Neuronal stem cell (in vitro differentiated cells): ENCODE measurements around the gene NPC2.
A peak's percentile ranks its signal among the peaks of the same experiment; 100 is the strongest.

ENCODE experiments used
- DNase-seq: peaks from one replicate; pipeline ENCODE4 v3.0.0-alpha.2; 2013; ENCODE audit warnings: low spot score
- H2AFZ ChIP-seq: one replicate; pipeline ENCODE4 v1.6.1; 2013; ENCODE audit warnings: mild to moderate bottlenecking, low read length, inconsistent platforms
- H2AK5ac ChIP-seq: 2 replicates; pipeline ENCODE4 v1.6.1; 2013; ENCODE audit warnings: low read depth, mild to moderate bottlenecking, inconsistent platforms, low read length, moderate library complexity, mixed read lengths
- H2BK120ac ChIP-seq: 2 replicates; pipeline ENCODE4 v1.6.1; 2013; ENCODE audit warnings: low read depth, mild to moderate bottlenecking, inconsistent platforms, low read length, moderate library complexity, mixed read lengths
- H2BK12ac ChIP-seq: one replicate; pipeline ENCODE4 v1.6.1; 2013; ENCODE audit warnings: low read length, inconsistent platforms
- H2BK15ac ChIP-seq: 2 replicates; pipeline ENCODE4 v1.6.1; 2013; ENCODE audit warnings: mild to moderate bottlenecking, low read length, inconsistent platforms, mixed read lengths
- H2BK5ac ChIP-seq: one replicate; pipeline ENCODE4 v1.6.1; 2013; ENCODE audit warnings: inconsistent platforms, mild to moderate bottlenecking, low read length, moderate library complexity
- H3K14ac ChIP-seq: one replicate; pipeline ENCODE4 v1.6.1; 2013; ENCODE audit warnings: low read length, inconsistent platforms
- H3K18ac ChIP-seq: 2 replicates; pipeline ENCODE4 v1.6.1; 2013; ENCODE audit warnings: low read length, inconsistent platforms
- H3K23ac ChIP-seq: 2 replicates; pipeline ENCODE4 v1.6.1; 2013; ENCODE audit warnings: low read depth, mild to moderate bottlenecking, mixed read lengths, low read length, inconsistent platforms; ENCODE audit not compliant: poor library complexity
- H3K27ac ChIP-seq: replicated peaks from 3 replicates; pipeline ENCODE4 v1.5.1; 2013; ENCODE audit warnings: low read length, inconsistent platforms
- H3K27me3 ChIP-seq, 3 experiments: 2 replicates each; pipeline ENCODE4 v1.6.1; 2013; ENCODE audit warnings: low read length in 3 of 3, mild to moderate bottlenecking in 2 of 3, inconsistent platforms in 1 of 3, low read depth in 1 of 3, mixed read lengths in 1 of 3, moderate library complexity in 1 of 3; ENCODE audit not compliant: control insufficient read depth in 3 of 3, insufficient read depth in 3 of 3
- H3K36me3 ChIP-seq, 2 donors: replicated peaks in 1 of 2; 2 replicates each; pipeline ENCODE4 v1.6.1; 2013; ENCODE audit warnings: low read length in 2 of 2; ENCODE audit not compliant: control insufficient read depth in 2 of 2, insufficient read depth in 2 of 2
- H3K4ac ChIP-seq: 2 replicates; pipeline ENCODE4 v1.6.1; 2013; ENCODE audit warnings: inconsistent platforms, mild to moderate bottlenecking, low read length, moderate library complexity
- H3K4me1 ChIP-seq, 2 donors: 1 replicate in 1 of 2; 2 replicates in 1 of 2; pipeline ENCODE4 v1.6.1; 2013; ENCODE audit warnings: low read length in 2 of 2, low read depth in 1 of 2; ENCODE audit not compliant: control insufficient read depth in 2 of 2, insufficient read depth in 1 of 2
- H3K4me2 ChIP-seq: one replicate; pipeline ENCODE4 v1.6.1; 2013; ENCODE audit warnings: mild to moderate bottlenecking, low read length, inconsistent platforms; ENCODE audit not compliant: insufficient read depth, poor library complexity, severe bottlenecking
- H3K4me3 ChIP-seq, 2 donors: 2 replicates each; pipeline ENCODE4 v1.5.1; 2013; ENCODE audit warnings: low read length in 2 of 2, mild to moderate bottlenecking in 2 of 2, inconsistent platforms in 1 of 2, moderate library complexity in 1 of 2
- H3K79me1 ChIP-seq: one replicate; pipeline ENCODE4 v1.6.1; 2013; ENCODE audit warnings: low read depth, mild to moderate bottlenecking, inconsistent platforms, low read length, moderate library complexity
- H3K9ac ChIP-seq: one replicate; pipeline ENCODE4 v1.6.1; 2013; ENCODE audit warnings: mild to moderate bottlenecking, low read depth, low read length, inconsistent platforms; ENCODE audit not compliant: poor library complexity
- H3K9me3 ChIP-seq, 2 donors: replicated peaks in 1 of 2; 2 replicates each; pipeline versions ENCODE3 to v1.6.1; 2013; ENCODE audit warnings: low read length in 2 of 2, mild to moderate bottlenecking in 2 of 2, inconsistent platforms in 1 of 2, low read depth in 1 of 2, mixed read lengths in 1 of 2, moderate library complexity in 1 of 2; ENCODE audit not compliant: control insufficient read depth in 2 of 2, insufficient read depth in 1 of 2
- H4K8ac ChIP-seq: one replicate; pipeline ENCODE4 v1.6.1; 2013; ENCODE audit warnings: low read depth, mild to moderate bottlenecking, inconsistent platforms, low read length, moderate library complexity
- H4K91ac ChIP-seq: one replicate; pipeline ENCODE4 v1.6.1; 2013; ENCODE audit warnings: low read length, low read depth, mild to moderate bottlenecking, inconsistent platforms; ENCODE audit not compliant: poor library complexity
- WGBS, 2 donors: extraction: QIAGEN DNeasy Blood & Tissue Kit; methylation state at CpG; one replicate each; pipeline ENCODE4 v1.1.7; 2013; ENCODE audit warnings: missing lambda C conversion rate in 2 of 2, mixed read lengths in 1 of 2; ENCODE audit not compliant: insufficient read length in 2 of 2, insufficient replicate concordance in 1 of 2; ENCODE audit errors: extremely low coverage in 2 of 2; 5-methylcytosine and 5-hydroxymethylcytosine counted together

NPC2 gene

DNA sequence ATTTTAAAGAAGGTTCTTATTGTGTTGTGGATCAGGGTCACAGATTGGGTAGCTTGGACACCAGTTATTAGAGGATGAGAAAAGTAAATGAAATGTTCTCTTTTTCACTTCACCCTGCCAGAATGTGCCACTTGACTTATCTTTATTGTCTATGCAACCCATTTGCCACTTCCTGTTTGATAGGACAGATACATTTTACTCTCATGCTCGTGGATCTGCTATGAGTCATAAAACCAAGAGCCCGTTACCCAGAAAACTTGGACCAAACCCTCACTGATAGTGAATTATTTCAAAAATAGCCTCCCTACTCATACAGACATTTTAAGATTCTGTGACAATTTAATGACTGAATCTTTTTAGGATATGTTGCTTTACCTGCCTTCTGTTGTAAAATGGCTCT, 2.3 kb upstream of the NPC2 start:
- no peak overlapping the region for H4K91ac ChIP-seq
- H3K4me2 ChIP-seq = no peak overlapping the region
- H3K14ac ChIP-seq = no peak overlapping the region
- H2BK12ac ChIP-seq = no peak overlapping the region
- H3K79me1 ChIP-seq = peaks cover 6% of the 10 kb centered on the region
- H3K9ac ChIP-seq = no peak overlapping the region
- H2BK5ac ChIP-seq = no peak overlapping the region
- H3K4ac ChIP-seq = no peak overlapping the region
- no peak overlapping the region for H3K18ac ChIP-seq
- no peak overlapping the region for H3K4me3 ChIP-seq
- no peaks in the 10 kb centered on the region for H3K9me3 ChIP-seq
- H2BK120ac ChIP-seq = no peak overlapping the region
- no peak overlapping the region for H2AFZ ChIP-seq
- no peak overlapping the region for H3K27ac ChIP-seq
- no peak for DNase-seq
- no peak overlapping the region for H2AK5ac ChIP-seq
- H3K23ac ChIP-seq = no peak overlapping the region
- H4K8ac ChIP-seq = no peak overlapping the region
- H3K27me3 ChIP-seq = no peaks in the 10 kb centered on the region
- H2BK15ac ChIP-seq = no peak overlapping the region
- WGBS, 2 donors = no CpG with 5 or more reads among the region's 2 CpGs
- peaks cover 9 to 24% of the 10 kb centered on the region in 2 donors for H3K36me3 ChIP-seq
- peaks cover 8% of the 10 kb centered on the region in 2 donors for H3K4me1 ChIP-seq

DNA sequence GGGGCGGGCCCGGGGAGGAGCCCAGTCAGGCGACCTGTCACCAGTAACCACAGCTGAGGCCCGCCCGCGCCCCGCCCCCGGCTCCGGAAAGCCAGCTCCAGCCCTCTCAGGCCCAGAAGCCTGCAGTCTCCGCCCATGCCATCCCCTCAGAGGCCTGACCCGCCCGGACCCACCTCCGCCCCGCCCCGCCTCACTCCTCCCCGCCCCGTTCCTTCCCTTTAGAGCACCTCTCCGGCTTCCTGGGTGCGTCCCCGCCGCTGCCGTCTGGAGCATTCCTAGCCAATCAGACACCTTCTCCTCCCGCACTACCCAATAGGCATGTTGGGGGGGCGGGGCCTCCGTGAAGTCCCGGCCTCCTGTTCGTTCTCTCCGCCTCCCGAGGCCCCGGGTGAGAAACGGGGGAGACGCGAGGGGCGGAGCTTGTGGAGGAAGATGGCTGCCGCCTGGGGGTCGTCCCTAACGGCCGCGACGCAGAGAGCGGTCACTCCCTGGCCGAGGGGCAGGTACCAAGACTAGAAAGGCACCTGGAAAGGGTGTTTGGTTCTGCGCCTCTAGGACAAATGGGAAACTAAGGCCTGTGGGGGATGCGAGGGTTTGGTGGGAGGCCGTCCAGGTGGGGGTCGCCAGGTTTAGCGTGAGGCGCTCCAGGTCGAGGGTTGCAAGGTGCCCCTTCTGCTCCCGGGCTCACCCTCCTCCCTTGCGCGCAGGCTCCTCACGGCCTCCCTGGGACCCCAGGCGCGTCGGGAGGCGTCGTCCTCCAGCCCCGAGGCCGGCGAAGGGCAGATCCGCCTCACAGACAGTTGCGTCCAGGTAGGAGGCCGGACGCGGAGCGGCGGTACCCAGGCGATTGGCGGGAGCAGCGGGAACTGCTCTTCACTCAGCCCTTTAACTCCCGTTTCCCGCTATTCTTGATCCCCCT, 497 bp upstream of the NPC2 start, which contains the start of gene ISCA2:
Gene ISCA2 (plus strand): TSS at position 423 of the 919 bp plus-strand sequence. CDS start 10 bp downstream, at position 433.
- Histone ChIP-seq H3K27me3 (no peaks in the 10 kb centered on the region), H3K4me3 (peak within 1 kb of the TSS; percentile 83 to 97), H3K4me2 (peak within 1 kb of the TSS; percentile 75), H4K91ac (no peak within 1 kb of the TSS), H2AFZ (peak within 1 kb of the TSS; percentile 98), H4K8ac (no peak within 1 kb of the TSS), H2BK12ac (no peak within 1 kb of the TSS), H3K4me1 (peaks cover 5 to 8% of the 10 kb centered on the region in 2 donors), H3K27ac (peak within 1 kb of the TSS; percentile 93), H3K18ac (peak within 1 kb of the TSS; percentile 99), H3K36me3 (peaks cover 9 to 24% of the 10 kb centered on the region in 2 donors), H3K9ac (peak within 1 kb of the TSS; percentile 100), H3K14ac (peak within 1 kb of the TSS; percentile 85), H3K23ac (peak within 1 kb of the TSS; percentile 97), H2BK5ac (peak within 1 kb of the TSS; percentile 96), H2BK15ac (peak within 1 kb of the TSS; percentile 91), H3K79me1 (peaks cover 6% of the 10 kb centered on the region), H3K4ac (no peak within 1 kb of the TSS), H2AK5ac (peak within 1 kb of the TSS; percentile 70), H3K9me3 (no peaks in the 10 kb centered on the region), H2BK120ac (peak within 1 kb of the TSS; percentile 75)
- WGBS, 2 donors = no CpG with 5 or more reads among the region's 73 CpGs
- peak; percentile 100 for DNase-seq

DNA sequence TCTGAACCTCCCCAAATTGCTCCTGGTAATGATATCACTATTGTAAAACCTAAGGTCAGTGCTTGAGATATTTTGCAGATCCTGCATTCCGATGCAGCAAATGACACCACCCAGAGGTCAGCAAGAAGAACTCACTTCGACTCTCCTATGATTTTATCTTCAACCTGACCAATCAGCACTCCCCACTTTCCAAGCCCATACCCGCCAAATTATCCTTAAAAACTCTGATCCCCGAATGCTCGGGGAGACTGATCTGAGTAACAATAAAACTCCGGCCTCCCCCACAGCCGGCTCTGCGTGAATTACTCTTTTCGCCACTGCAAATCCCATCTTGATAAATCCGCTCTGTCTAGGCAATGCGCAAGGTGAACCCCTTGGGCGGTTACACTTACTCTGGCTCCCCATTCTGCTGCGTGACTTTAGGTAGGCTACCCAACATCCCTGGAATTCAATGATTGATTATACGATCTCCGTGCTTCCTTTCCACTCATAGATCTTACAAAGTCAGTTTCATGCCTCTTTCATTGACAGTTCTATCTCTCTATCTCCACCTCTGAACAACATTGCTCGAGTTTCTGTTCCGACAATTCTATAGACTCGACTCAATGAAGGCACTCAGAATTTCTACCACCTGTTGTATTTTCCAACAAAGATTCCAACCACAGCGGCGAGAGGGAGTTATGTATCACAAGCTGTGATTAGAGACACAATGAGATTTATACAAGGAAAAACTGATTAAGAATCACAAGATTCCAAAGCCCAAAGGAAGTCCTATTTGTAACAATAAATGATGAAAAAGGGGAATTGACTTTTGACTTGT, 939 bp downstream of the NPC2 start:
- WGBS, 2 donors = no CpG with 5 or more reads among the region's 20 CpGs
- H3K27me3 ChIP-seq = no peaks in the 10 kb centered on the region
- no peak overlapping the region for H2AK5ac ChIP-seq
- peak overlapping the region; percentile 83 to 86 for H3K4me3 ChIP-seq
- no peak overlapping the region for H4K8ac ChIP-seq
- H2BK12ac ChIP-seq = no peak overlapping the region
- H3K79me1 ChIP-seq = peaks cover 6% of the 10 kb centered on the region
- no peaks in the 10 kb centered on the region for H3K9me3 ChIP-seq
- no peak for DNase-seq
- H2BK5ac ChIP-seq = no peak overlapping the region
- H2BK15ac ChIP-seq = no peak overlapping the region
- no peak overlapping the region for H3K27ac ChIP-seq
- peak overlapping the region; percentile 75 for H3K4me2 ChIP-seq
- H3K4ac ChIP-seq = no peak overlapping the region
- H2BK120ac ChIP-seq = no peak overlapping the region
- no peak overlapping the region for H3K14ac ChIP-seq
- peaks cover 10 to 21% of the 10 kb centered on the region in 2 donors for H3K36me3 ChIP-seq
- peaks cover 5 to 8% of the 10 kb centered on the region in 2 donors for H3K4me1 ChIP-seq
- no peak overlapping the region for H3K23ac ChIP-seq
- H3K9ac ChIP-seq = no peak overlapping the region
- H2AFZ ChIP-seq = peak overlapping the region; percentile 98
- H4K91ac ChIP-seq = no peak overlapping the region
- no peak overlapping the region for H3K18ac ChIP-seq

- Histone ChIP-seq H3K23ac (no peak overlapping the region), H3K27ac (no peak overlapping the region)
Observed at GRCh38 chr14:74490486-74490885, 2.6 kb downstream of the NPC2 start.

More at GRCh38 chr14:74490486-74490885, 2.6 kb downstream of the NPC2 start:
- Histone ChIP-seq H3K4me2 (no peak overlapping the region), H3K9ac (no peak overlapping the region), H3K14ac (no peak overlapping the region), H4K91ac (no peak overlapping the region), H3K4me3 (no peak overlapping the region), H2BK5ac (no peak overlapping the region), H2AK5ac (no peak overlapping the region), H3K18ac (no peak overlapping the region), H2BK15ac (no peak overlapping the region), H2BK12ac (no peak overlapping the region), H2AFZ (no peak overlapping the region), H3K27me3 (no peaks in the 10 kb centered on the region), H3K4me1 (peaks cover 8% of the 10 kb centered on the region in 2 donors), H2BK120ac (no peak overlapping the region), H4K8ac (no peak overlapping the region), H3K36me3 (peaks cover 13 to 18% of the 10 kb centered on the region in 2 donors), H3K9me3 (no peaks in the 10 kb centered on the region), H3K4ac (no peak overlapping the region), H3K79me1 (peaks cover 6% of the 10 kb centered on the region)
- DNase-seq = no peak
- no CpG with 5 or more reads among the region's 1 CpG for WGBS, 2 donors
